Measurements from ENCODE around the gene PPP3CA.

PPP3CA gene

GRCh38 chr4:101178731-101179130 is 168.6 kb downstream of the PPP3CA start:
- Mint-ChIP-seq H3K27me3 (ENCODE audit: low read depth, poor library complexity) (no peaks in the 10 kb centered on the region), H3K4me1 (no peaks in the 10 kb centered on the region), H3K36me3 (ENCODE audit: low read depth) (peaks cover 24% of the 10 kb centered on the region), H3K4me3 (no peak overlapping the region), H3K9me3 (peaks cover 17% of the 10 kb centered on the region), H3K27ac (no peak overlapping the region)
- TF ChIP-seq CTCF (IDR thresholded peaks at IDR 0.05), result no peak
- no peak for DNase-seq

- H3K9me3 Mint-ChIP-seq, result peaks cover 3% of the 10 kb centered on the region
- no peaks in the 10 kb centered on the region for H3K4me1 Mint-ChIP-seq
- no peak overlapping the region for H3K27ac Mint-ChIP-seq
- TF ChIP-seq CTCF (IDR thresholded peaks at IDR 0.05), result no peak
- H3K27me3 Mint-ChIP-seq (ENCODE audit: low read depth, poor library complexity), result no peaks in the 10 kb centered on the region
- no peak overlapping the region for H3K4me3 Mint-ChIP-seq
- peaks cover 8% of the 10 kb centered on the region for H3K36me3 Mint-ChIP-seq (ENCODE audit: low read depth)
- DNase-seq, result no peak
Observed at GRCh38 chr4:101177154-101177553, 170.2 kb downstream of the PPP3CA start.

GRCh38 chr4:101175896-101176676 is 171.2 kb downstream of the PPP3CA start:
- Mint-ChIP-seq H3K9me3 (no peaks in the 10 kb centered on the region), H3K27ac (no peak overlapping the region), H3K4me3 (no peak overlapping the region), H3K36me3 (ENCODE audit: low read depth) (no peaks in the 10 kb centered on the region), H3K27me3 (ENCODE audit: low read depth, poor library complexity) (no peaks in the 10 kb centered on the region), H3K4me1 (no peaks in the 10 kb centered on the region)
- DNase-seq, result no peak
- TF ChIP-seq CTCF (IDR thresholded peaks at IDR 0.05), result no peak

- no peak overlapping the region for H3K4me3 Mint-ChIP-seq
- no peaks in the 10 kb centered on the region for H3K4me1 Mint-ChIP-seq
- no peak for TF ChIP-seq CTCF (IDR thresholded peaks at IDR 0.05)
- no peaks in the 10 kb centered on the region for H3K9me3 Mint-ChIP-seq
- H3K27ac Mint-ChIP-seq, result no peak overlapping the region
- no peak for DNase-seq
- no peaks in the 10 kb centered on the region for H3K36me3 Mint-ChIP-seq (ENCODE audit: low read depth)
- H3K27me3 Mint-ChIP-seq (ENCODE audit: low read depth, poor library complexity), result no peaks in the 10 kb centered on the region
Observed at GRCh38 chr4:101174679-101175345, 172.5 kb downstream of the PPP3CA start.

GRCh38 chr4:101172369-101172768 is 175.0 kb downstream of the PPP3CA start:
- no peaks in the 10 kb centered on the region for H3K4me1 Mint-ChIP-seq
- H3K4me3 Mint-ChIP-seq, result no peak overlapping the region
- no peaks in the 10 kb centered on the region for H3K36me3 Mint-ChIP-seq (ENCODE audit: low read depth)
- H3K27ac Mint-ChIP-seq, result no peak overlapping the region
- no peaks in the 10 kb centered on the region for H3K27me3 Mint-ChIP-seq (ENCODE audit: low read depth, poor library complexity)
- no peaks in the 10 kb centered on the region for H3K9me3 Mint-ChIP-seq
- no peak for DNase-seq
- TF ChIP-seq CTCF (IDR thresholded peaks at IDR 0.05), result no peak
